ENCODE measurements around the gene PPFIA2.

The PPFIA2 gene

GRCh38 chr12:81270385-81270784, 488.8 kb downstream of the PPFIA2 start:
- no peak overlapping the region for H3K4me3 ChIP-seq (ENCODE audit: control insufficient read depth, low read depth, low read length)
- no peak for DNase-seq (ENCODE audit: low read depth)
- TF ChIP-seq CTCF (IDR thresholded peaks at IDR 0.05; ENCODE audit: control insufficient read depth, insufficient read depth, low read depth, low read length, missing control alignments): no peak

DNA sequence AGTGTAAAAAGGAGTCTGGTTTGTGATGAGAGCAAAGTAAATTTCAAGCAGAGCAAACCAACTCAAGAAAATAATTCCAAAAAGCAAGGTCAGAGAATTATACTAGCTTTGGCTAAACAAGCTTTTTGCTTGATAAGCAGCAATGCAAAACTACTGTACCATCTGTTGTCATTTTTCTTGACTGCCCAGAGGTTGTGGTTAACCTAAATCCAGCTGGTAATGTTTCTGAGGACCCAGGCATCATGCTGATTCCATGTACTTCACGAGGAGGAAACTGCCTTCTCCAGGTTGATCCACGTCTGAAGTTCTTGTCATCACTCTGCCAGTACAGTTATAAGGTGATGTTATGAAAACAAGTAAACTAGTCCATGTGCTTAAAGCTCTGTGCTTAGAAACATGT, 496.1 kb downstream of the PPFIA2 start:
- no peak overlapping the region for H3K4me3 ChIP-seq (ENCODE audit: control insufficient read depth, low read depth, low read length)
- DNase-seq (ENCODE audit: low read depth): no peak
- TF ChIP-seq CTCF (IDR thresholded peaks at IDR 0.05; ENCODE audit: control insufficient read depth, insufficient read depth, low read depth, low read length, missing control alignments): no peak

DNA sequence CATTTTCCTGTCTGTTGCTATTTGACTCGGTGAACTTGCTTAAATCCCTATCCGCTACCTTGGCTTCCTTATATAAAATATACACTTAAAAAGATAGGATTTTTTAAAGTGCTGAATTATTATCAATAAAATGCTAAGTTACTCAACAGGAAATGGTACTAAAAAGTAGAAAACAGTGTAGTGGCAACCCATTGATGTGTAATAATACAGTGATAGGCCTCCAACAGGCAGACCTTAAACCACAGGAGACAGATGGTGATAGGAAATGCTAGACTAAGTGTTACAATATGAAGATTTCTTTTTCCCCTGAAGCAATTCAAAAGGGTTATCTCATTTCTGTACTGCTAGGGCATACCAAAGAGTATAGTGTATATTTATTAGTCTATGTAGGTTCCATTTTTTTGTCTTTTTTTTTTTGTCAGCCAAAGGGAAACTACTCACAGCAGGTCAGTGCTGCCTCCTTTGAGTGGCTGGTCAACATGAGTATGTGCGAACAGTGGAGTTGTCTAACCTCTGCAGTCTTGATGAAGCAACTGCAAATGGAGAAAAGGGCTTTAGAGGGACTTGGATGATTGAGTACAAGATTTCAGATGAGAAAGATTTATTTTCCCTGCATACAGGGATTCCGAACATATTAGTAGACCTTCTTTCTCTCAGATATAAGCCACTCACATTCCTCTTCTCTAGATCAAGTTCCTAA, 497.5 kb downstream of the PPFIA2 start:
- H3K4me3 ChIP-seq (ENCODE audit: control insufficient read depth, low read depth, low read length): no peak overlapping the region
- no peak for DNase-seq (ENCODE audit: low read depth)
- TF ChIP-seq CTCF (IDR thresholded peaks at IDR 0.05; ENCODE audit: control insufficient read depth, insufficient read depth, low read depth, low read length, missing control alignments): peak; percentile 5

- no peak for DNase-seq (ENCODE audit: low read depth)
- TF ChIP-seq CTCF (IDR thresholded peaks at IDR 0.05; ENCODE audit: control insufficient read depth, insufficient read depth, low read depth, low read length, missing control alignments): no peak
- H3K4me3 ChIP-seq (ENCODE audit: control insufficient read depth, low read depth, low read length): no peak overlapping the region
These were observed 499.8 kb downstream of the PPFIA2 start for GRCh38 chr12:81259360-81259759.

GRCh38 chr12:81257947-81258551, 501.1 kb downstream of the PPFIA2 start:
- DNase-seq (ENCODE audit: low read depth): no peak
- no peak overlapping the region for H3K4me3 ChIP-seq (ENCODE audit: control insufficient read depth, low read depth, low read length)
- peak; percentile 58 for TF ChIP-seq CTCF (IDR thresholded peaks at IDR 0.05; ENCODE audit: control insufficient read depth, insufficient read depth, low read depth, low read length, missing control alignments)

DNA sequence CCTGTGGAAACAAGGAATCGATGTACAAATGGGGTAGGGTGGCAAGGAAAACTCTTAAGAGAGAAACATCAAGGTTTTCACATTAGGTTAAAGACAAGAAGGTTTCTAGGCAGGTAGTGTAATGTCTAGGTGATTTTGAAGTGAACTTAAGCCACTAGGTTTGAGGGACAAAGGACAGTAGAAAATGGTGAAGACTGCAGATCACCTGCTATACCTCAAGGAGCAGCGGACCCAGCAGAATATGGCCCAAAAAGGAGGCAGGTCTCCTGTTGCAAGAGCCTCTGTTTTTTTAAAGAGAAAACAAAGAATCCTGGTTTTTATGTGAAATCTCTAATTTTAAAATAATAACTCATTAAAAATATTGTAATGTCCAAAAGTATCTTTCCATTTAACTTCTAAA, 503.2 kb downstream of the PPFIA2 start:
- H3K4me3 ChIP-seq (ENCODE audit: control insufficient read depth, low read depth, low read length): no peak overlapping the region
- no peak for TF ChIP-seq CTCF (IDR thresholded peaks at IDR 0.05; ENCODE audit: control insufficient read depth, insufficient read depth, low read depth, low read length, missing control alignments)
- no peak for DNase-seq (ENCODE audit: low read depth)

Measured in AG09309 (cell line).